GM12891 (cell line): ENCODE data around the gene ROR1.

Experiments used
- POLR2A ChIP-seq: IDR thresholded peaks from 2 replicates; pipeline ENCODE4 v1.6.1; 2011; ENCODE audit warnings: low read depth, low read length, control low read depth
- POLR2AphosphoS5 ChIP-seq: IDR thresholded peaks from 2 replicates; pipeline ENCODE4 v1.6.1; 2011; ENCODE audit warnings: low read depth, low read length, control low read depth
- POU2F2 ChIP-seq: IDR thresholded peaks from 2 replicates; pipeline ENCODE4 v1.6.1; 2011; ENCODE audit warnings: low read depth, mild to moderate bottlenecking, control low read depth, low read length, moderate library complexity
- SPI1 ChIP-seq: IDR thresholded peaks from 2 replicates; pipeline ENCODE4 v1.6.1; 2011; ENCODE audit warnings: low read depth, low read length, control low read depth
- TAF1 ChIP-seq: IDR thresholded peaks from 2 replicates; pipeline ENCODE4 v1.6.1; 2011; ENCODE audit warnings: low read depth, low read length, control low read depth

DNA sequence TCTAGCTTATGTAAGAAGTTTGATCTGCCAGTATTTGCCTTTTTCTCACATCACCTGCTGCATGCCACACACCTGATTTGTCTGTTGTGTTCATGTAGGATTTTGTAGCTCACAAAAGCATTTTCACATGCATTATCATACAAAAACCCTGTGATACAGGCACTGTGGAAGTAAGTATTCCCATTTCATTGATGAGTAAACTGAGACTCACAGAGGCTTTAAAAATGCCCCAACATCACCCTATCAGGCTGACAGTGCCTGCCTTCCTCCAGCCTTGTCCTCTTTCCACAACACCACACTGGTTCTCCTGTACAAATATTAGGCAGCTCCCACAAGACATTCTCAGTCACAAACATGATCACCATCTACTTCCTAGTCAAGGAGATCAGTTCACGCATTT is 343.7 kb downstream of the ROR1 start:
- no peak for TF ChIP-seq TAF1
- TF ChIP-seq POLR2AphosphoS5 = no peak
- TF ChIP-seq POU2F2 = no peak
- TF ChIP-seq POLR2A = no peak
- TF ChIP-seq SPI1 = no peak
